HPDE6-E6E7 (cell line): ENCODE data around the gene YIPF5.

Source experiments
- DNase-seq: peaks from one replicate; pipeline ENCODE4 v3.0.0; 2011; ENCODE audit warnings: missing footprints; ENCODE audit errors: extremely low spot score

Gene YIPF5

DNA sequence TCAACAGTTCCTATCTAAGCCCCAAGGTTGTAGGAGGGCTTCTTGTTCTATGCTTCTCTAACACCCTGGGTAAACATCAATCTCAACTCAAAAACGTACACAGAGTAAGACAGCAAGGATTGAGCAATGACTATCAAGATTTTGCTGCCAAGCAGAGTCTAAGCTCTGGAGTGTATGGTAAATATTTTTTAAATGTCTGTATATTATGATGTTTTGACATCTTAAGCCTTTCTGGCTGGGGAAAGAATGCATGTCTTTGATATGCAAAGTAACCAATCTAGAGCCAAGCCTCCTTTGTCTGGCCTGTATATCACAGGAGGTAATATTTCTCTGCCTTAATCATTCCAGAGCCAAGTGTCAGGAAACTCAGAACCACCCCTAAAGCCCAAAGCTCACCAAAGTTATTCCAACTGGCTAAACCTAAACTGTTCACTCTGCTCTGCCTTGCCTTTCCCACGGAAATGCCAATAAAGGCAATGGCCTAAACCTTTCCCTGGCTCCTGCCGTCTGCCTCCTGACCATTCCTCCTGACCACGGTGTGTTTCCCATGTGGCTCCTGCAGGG lies 45.2 kb downstream of the YIPF5 start:
- no peak for DNase-seq

DNA sequence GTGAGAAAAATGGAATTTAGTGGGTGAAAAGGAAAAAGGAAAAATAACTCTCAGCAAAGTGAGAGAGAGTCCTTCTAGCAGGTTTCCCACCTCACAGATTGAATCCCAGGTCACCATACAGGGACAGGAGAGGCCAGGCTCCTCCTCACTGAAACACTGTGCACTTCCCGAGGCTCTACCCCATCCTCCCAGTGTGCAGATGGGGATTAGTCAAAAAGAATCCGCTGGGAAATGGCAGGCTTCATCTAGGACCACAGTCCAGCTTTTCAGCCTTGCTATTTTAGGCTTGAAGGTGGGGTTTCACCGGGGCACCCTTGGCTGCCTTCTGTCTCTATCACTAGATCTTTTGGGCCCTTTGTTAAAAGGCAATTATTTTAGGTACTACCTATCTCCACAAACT lies 47.8 kb downstream of the YIPF5 start:
- DNase-seq: no peak

DNA sequence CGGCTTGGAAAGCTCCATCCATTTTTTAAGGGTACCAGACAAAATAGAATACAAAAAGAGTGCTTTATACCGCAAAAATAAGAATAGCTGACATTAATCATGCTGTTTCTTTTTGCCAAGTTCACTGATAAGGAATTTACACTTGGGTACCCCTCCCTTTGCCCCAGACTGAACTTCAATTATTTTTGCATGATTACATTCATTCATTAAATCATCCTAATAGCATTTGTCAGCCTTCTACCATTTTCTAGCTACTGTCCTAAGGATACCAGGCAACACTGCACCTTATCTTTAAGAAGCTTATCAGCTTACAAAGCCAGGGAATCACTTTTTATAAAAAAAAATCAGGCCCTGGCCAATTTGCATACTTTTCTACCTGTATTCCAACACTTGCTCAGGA lies 48.4 kb downstream of the YIPF5 start:
- no peak for DNase-seq

DNA sequence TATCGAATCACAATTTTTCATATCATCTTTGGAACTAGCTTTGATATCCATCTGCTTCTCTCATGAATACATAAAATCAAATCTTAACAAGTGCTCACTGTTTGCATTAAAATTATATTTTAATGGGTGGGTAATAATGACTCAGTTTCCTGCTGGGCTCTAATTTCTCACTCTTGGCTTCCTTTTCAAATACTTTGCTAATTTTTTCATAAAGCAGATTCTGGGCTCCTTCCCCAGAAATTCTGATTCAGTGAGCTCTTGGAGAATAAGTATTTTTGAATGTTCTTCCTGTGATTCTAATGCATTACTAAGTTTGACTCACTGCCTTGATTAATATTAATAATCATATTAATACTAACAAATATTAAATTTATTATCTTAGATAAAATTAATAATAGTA lies 48.9 kb downstream of the YIPF5 start:
- no peak for DNase-seq

DNA sequence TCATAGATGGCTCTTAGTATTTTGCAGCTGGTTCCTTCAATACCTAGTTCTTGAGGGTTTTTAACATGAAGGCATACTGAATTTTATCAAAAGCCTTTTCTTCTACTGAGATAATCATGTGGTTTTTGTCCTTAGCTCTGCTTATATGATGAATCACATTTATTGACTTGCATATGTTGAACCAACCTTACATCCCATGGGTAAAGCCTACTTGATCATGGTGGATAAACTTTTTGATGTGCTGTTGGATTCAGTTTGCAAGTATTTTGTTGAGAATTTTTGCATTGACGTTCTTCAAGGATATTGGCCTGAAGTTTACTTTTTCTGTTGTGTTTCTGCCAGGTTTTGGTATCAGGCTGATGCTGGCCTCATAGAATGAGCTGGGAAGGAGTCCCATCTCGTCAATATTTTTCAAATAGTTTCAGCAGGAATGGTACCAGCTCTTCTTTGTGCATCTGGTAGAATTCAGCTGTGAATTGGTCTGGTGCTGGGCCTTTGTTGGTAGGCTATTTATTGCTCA lies 49.7 kb downstream of the YIPF5 start:
- no peak for DNase-seq

DNA sequence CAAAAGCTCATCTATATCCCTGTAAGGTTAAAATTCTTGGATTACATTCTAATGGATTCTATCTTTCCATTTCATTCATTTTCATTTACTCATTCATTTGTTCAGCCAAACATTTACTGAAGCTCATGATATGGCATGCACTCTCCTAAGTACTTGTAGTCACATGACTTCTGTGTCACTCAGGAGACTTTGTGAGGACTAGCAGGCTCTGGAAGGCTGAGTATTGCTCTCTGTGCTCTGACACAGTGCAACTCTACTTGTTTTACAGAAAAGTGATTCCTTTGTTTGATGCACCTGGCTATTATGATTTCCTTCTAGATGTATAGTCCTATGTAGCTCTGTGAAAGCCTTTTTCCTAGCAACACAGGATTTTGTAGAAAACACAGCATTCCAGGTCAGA lies 53.0 kb downstream of the YIPF5 start:
- DNase-seq: no peak

DNA sequence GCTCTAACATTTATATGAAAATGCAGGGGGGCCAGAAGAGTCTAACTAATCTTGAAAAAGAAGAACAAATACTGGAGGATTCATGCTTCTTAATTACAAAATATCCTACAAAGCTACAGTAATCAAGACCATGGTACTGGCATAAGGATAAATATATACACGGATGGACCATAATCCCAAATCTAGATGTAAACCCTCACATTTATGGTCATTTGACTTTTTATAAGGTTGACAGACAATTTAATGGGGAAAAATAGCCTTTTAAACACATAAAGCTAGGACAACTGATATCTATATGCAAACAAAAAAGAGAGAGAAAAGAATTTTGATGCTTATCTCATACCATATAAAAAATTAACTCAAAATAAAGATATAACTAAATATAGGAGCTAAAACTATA lies 55.9 kb downstream of the YIPF5 start:
- no peak for DNase-seq
